A549 (cell line): ENCODE measurements around the gene C1orf21. TPM values are rescaled to one million over a fixed set of nuclear protein-coding genes. Genes with fewer than 3 reads are reported as not detected.

Experiments
- ATAC-seq, 2 experiments: fragments of 200-7000 bp in 1 of 2; fragments of >200 bp in 1 of 2; cut with Nextera tagmentation in 1 of 2; cut with Tn5 transposase in 1 of 2; 3 replicates each; pipeline versions ENCODE4 v1.8.0 to v1.9.1; 2018 to 2020; ENCODE audit warnings: mild to moderate bottlenecking in 1 of 2, moderate library complexity in 1 of 2
- CTCF ChIA-PET: fragments of 300-600 bp; sonication (Branson Sonifier 250); formaldehyde crosslinking; extraction: SDS; loops from one replicate; lab custom pipeline; 2021; ENCODE audit warnings: antibody characterized with exemption, inconsistent platforms; lab: Yijun Ruan, JAX
- POLR2A ChIA-PET: fragments of 350-600 bp; formaldehyde crosslinking; extraction: SDS; loops from one replicate; lab custom pipeline; 2021; ENCODE audit warnings: antibody characterized with exemption, inconsistent platforms; lab: Yijun Ruan, JAX
- DNase-seq, 2 experiments: peaks; one replicate each; pipeline versions ENCODE4 v3.0.0 to v3.0.0-alpha.2; 2011 to 2016; ENCODE audit warnings: low read depth in 1 of 2, low spot score in 1 of 2
- FAIRE-seq: peaks from 2 replicates; lab custom pipeline; 2011; peaks lifted over from hg19 to GRCh38; lab: Jason Lieb, UNC
- H3K27ac ChIP-seq, 2 experiments: fragments of >200 bp; sonication (Bioruptor Twin); formaldehyde crosslinking; 3 replicates each; pipeline ENCODE4 v1.5.1; 2016 to 2017
- H3K4me1 ChIP-seq: fragments of >200 bp; sonication (Bioruptor Twin); formaldehyde crosslinking; 3 replicates; pipeline ENCODE4 v1.6.1; 2016
- H3K4me2 ChIP-seq: fragments of >200 bp; sonication (Bioruptor Twin); formaldehyde crosslinking; 3 replicates; pipeline ENCODE4 v1.6.1; 2016
- H3K4me3 ChIP-seq: fragments of >200 bp; sonication (Bioruptor Twin); formaldehyde crosslinking; 3 replicates; pipeline ENCODE4 v1.5.1; 2016
- H3K9me3 ChIP-seq: fragments of >200 bp; sonication (Bioruptor Twin); formaldehyde crosslinking; 3 replicates; pipeline ENCODE4 v1.6.1; 2016
- CBX2 ChIP-seq: fragments of 200-600 bp; sonication (generic); IDR thresholded peaks from 2 replicates; pipeline ENCODE4 v1.6.1; 2016; ENCODE audit warnings: low read depth, mild to moderate bottlenecking, borderline replicate concordance
- CHD2 ChIP-seq: fragments of 150-350 bp; IDR thresholded peaks from 2 replicates; pipeline ENCODE4 v1.6.1; 2014; ENCODE audit warnings: low read length; ENCODE audit not compliant: partially characterized antibody
- ESRRA ChIP-seq: fragments of 150-350 bp; IDR thresholded peaks from 2 replicates; pipeline ENCODE4 v1.6.1; 2014; ENCODE audit warnings: mild to moderate bottlenecking, low read length, borderline replicate concordance
- HDAC2 ChIP-seq: fragments of 200-600 bp; sonication (generic); IDR thresholded peaks from 2 replicates; pipeline ENCODE4 v1.6.1; 2016
- HEYL ChIP-seq: fragments of 250-450 bp; sonication (Bioruptor Pico); IDR thresholded peaks from 2 replicates; pipeline ENCODE4 v1.8.0; 2021; ENCODE audit warnings: mild to moderate bottlenecking, moderate library complexity
- JUNB ChIP-seq: fragments of >200 bp; sonication (Bioruptor Twin); formaldehyde crosslinking; IDR thresholded peaks from 2 replicates; pipeline ENCODE4 v1.6.1; 2016
- KDM5A ChIP-seq: fragments of 200-600 bp; sonication (generic); IDR thresholded peaks from 2 replicates; pipeline ENCODE4 v1.6.1; 2016; ENCODE audit warnings: antibody characterized with exemption, mild to moderate bottlenecking
- MAFK ChIP-seq: fragments of 450-650 bp; IDR thresholded peaks from 2 replicates; pipeline ENCODE4 v1.6.1; 2014; ENCODE audit not compliant: partially characterized antibody
- NFE2L2 ChIP-seq: fragments of 150-350 bp; conservative IDR thresholded peaks from 2 replicates; pipeline ENCODE4 v1.6.1; 2014; ENCODE audit warnings: low read length
- NPAS2 ChIP-seq: fragments of 250-450 bp; sonication (Bioruptor Pico); IDR thresholded peaks from 2 replicates; pipeline ENCODE4 v1.8.0; 2022; ENCODE audit warnings: mild to moderate bottlenecking, moderate library complexity, borderline replicate concordance
- PHF8 ChIP-seq: fragments of 200-600 bp; sonication (generic); IDR thresholded peaks from 2 replicates; pipeline ENCODE4 v1.6.1; 2016; ENCODE audit warnings: low read depth, mild to moderate bottlenecking, antibody characterized with exemption, moderate library complexity, borderline replicate concordance
- POLR2AphosphoS2 ChIP-seq: conservative IDR thresholded peaks from 2 replicates; pipeline ENCODE4 v1.6.1; 2012; ENCODE audit warnings: low read length, improper control_type of control experiment, inconsistent platforms
- RFX5 ChIP-seq: fragments of 450-650 bp; IDR thresholded peaks from 2 replicates; pipeline ENCODE4 v1.7.1; 2014; ENCODE audit warnings: antibody characterized with exemption, mild to moderate bottlenecking, moderate library complexity
- ZC3H11A ChIP-seq: fragments of 450-650 bp; IDR thresholded peaks from 2 replicates; pipeline ENCODE4 v1.6.1; 2014; ENCODE audit warnings: antibody characterized with exemption, mild to moderate bottlenecking
- ZNF302 ChIP-seq: fragments of 250-450 bp; sonication (Bioruptor Pico); IDR thresholded peaks from 2 replicates; pipeline ENCODE4 v1.9.0; 2021; ENCODE audit warnings: inconsistent platforms, mild to moderate bottlenecking, moderate library complexity
- ZSCAN20 ChIP-seq: fragments of 250-450 bp; sonication (Bioruptor Pico); IDR thresholded peaks from 2 replicates; pipeline ENCODE4 v1.8.0; 2022; ENCODE audit warnings: mild to moderate bottlenecking, moderate library complexity
- WGBS: methylation state at CpG from one replicate; pipeline ENCODE4 v1.1.6; 2017; ENCODE audit errors: missing lambda C conversion rate; 5-methylcytosine and 5-hydroxymethylcytosine counted together
- polyA plus RNA-seq, 4 experiments: library from polyadenylated mRNA; depleted of rRNA in 3 of 4; stranded (reverse); fragments of >200 nt; fragmentation: RNase III in 1 of 4; extraction: RNeasy Plus Mini Kit Qiagen cat#74134 plus additional on column Dnase treatment in 1 of 4; gene quantifications; 2 replicates in 3 of 4; 3 replicates in 1 of 4; pipeline ENCODE4 v1.2.3, GENCODE V29; 2011 to 2017
- TF ChIP-seq, protein P1 (sequence below): IDR thresholded peaks from 2 replicates; pipeline ENCODE4 v1.6.1; 2012
- TF ChIP-seq, protein P2 (sequence below): fragments of >200 bp; sonication (Bioruptor Twin); formaldehyde crosslinking; IDR thresholded peaks from 3 replicates; pipeline ENCODE4 v1.6.1; 2016
- TF ChIP-seq, protein P3 (sequence below): fragments of 200-600 bp; sonication (generic); IDR thresholded peaks from 2 replicates; pipeline ENCODE4 v1.6.1; 2016; ENCODE audit warnings: antibody characterized with exemption, mild to moderate bottlenecking, moderate library complexity
- TF ChIP-seq, protein P4 (sequence below): fragments of 250-450 bp; sonication (Bioruptor Pico); IDR thresholded peaks from 2 replicates; pipeline ENCODE4 v1.5.0; 2021; ENCODE audit warnings: mild to moderate bottlenecking, moderate library complexity, borderline replicate concordance
- TF ChIP-seq, protein P5 (sequence below): fragments of >200 bp; sonication (Bioruptor Twin); formaldehyde crosslinking; IDR thresholded peaks from 3 replicates; pipeline ENCODE4 v1.5.1; 2016

The C1orf21 gene
- polyA plus RNA-seq, 2 of the 4 experiments (the other 2 are of a cell fraction) = 11.4 to 11.6 TPM

DNA sequence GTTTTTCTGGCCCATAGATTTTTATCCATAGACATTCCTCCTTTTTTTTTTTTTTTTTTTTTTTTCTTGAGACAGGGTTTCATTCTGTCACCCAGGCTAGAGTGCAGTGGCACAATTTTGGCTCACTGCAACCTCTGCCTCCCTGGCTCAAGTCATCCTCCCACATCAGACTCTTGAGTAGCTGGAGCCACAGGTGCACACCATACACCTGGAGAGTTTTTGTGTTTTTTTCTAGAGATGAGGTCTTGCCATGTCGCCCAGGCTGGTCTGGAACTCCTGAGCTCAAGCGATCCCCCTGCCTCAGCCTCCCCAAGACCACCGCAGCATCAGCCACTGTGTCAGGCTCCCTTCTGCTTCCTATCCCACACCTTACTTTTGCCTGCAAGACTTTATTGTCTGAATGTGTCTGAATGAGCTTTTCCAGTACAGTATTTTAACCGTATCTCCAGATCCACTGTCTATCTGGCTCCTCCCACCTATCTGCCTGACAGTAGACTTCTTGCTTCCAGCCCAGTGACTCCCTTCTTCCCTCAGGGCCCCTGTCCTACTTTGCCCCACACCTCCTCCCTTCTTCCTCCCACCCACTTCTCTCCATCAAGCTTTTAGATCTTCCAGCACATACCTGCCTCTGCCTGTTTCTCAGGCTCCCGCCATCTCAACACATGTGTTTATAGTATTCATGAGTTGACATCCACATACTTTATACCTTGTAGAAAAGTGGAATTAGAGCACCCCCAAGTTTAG lies 6.1 kb downstream of the C1orf21 start (continued):
- TF ChIP-seq CHD2 (no peak), ZSCAN20 (CRISPR knock-in tag) (no peak), NPAS2 (CRISPR knock-in tag) (no peak), HDAC2 (no peak), NFE2L2 (no peak), ZNF302 (CRISPR knock-in tag) (no peak)
- TF ChIP-seq, protein P1, sequence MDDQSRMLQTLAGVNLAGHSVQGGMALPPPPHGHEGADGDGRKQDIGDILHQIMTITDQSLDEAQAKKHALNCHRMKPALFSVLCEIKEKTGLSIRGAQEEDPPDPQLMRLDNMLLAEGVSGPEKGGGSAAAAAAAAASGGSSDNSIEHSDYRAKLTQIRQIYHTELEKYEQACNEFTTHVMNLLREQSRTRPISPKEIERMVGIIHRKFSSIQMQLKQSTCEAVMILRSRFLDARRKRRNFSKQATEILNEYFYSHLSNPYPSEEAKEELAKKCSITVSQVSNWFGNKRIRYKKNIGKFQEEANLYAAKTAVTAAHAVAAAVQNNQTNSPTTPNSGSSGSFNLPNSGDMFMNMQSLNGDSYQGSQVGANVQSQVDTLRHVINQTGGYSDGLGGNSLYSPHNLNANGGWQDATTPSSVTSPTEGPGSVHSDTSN = no peak
- TF ChIP-seq, protein P2, sequence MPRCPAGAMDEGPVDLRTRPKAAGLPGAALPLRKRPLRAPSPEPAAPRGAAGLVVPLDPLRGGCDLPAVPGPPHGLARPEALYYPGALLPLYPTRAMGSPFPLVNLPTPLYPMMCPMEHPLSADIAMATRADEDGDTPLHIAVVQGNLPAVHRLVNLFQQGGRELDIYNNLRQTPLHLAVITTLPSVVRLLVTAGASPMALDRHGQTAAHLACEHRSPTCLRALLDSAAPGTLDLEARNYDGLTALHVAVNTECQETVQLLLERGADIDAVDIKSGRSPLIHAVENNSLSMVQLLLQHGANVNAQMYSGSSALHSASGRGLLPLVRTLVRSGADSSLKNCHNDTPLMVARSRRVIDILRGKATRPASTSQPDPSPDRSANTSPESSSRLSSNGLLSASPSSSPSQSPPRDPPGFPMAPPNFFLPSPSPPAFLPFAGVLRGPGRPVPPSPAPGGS = no peak
- TF ChIP-seq, protein P3, sequence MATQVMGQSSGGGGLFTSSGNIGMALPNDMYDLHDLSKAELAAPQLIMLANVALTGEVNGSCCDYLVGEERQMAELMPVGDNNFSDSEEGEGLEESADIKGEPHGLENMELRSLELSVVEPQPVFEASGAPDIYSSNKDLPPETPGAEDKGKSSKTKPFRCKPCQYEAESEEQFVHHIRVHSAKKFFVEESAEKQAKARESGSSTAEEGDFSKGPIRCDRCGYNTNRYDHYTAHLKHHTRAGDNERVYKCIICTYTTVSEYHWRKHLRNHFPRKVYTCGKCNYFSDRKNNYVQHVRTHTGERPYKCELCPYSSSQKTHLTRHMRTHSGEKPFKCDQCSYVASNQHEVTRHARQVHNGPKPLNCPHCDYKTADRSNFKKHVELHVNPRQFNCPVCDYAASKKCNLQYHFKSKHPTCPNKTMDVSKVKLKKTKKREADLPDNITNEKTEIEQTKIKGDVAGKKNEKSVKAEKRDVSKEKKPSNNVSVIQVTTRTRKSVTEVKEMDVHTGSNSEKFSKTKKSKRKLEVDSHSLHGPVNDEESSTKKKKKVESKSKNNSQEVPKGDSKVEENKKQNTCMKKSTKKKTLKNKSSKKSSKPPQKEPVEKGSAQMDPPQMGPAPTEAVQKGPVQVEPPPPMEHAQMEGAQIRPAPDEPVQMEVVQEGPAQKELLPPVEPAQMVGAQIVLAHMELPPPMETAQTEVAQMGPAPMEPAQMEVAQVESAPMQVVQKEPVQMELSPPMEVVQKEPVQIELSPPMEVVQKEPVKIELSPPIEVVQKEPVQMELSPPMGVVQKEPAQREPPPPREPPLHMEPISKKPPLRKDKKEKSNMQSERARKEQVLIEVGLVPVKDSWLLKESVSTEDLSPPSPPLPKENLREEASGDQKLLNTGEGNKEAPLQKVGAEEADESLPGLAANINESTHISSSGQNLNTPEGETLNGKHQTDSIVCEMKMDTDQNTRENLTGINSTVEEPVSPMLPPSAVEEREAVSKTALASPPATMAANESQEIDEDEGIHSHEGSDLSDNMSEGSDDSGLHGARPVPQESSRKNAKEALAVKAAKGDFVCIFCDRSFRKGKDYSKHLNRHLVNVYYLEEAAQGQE = no peak

DNA sequence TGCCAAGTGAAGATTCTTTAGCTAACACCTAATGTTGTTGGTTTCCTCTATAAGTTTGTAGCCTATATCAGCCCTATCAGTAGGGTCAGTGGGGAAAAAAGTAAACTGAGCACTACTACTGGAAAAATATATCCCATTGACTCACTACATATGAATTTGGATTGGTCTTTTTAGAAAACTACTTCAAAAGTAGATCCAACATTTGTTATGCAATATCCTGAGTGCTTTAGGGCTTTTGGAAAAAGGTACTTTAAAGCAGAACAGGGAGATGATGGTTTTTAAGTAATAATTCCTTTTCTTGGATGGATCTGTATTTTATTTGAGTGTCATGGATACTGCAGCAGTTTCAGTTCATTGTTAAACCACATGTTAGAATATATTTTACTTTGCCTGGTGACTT lies 7.1 kb downstream of the C1orf21 start:
- Histone ChIP-seq H3K9me3 (no peaks in the 10 kb centered on the region), H3K4me2 (peak overlapping the region; percentile 11; the same call in 1 of the 3 replicates)
- DNase-seq (no peak), ATAC-seq (no peak)
- CTCF ChIA-PET = no interaction called here
- TF ChIP-seq, protein P4, sequence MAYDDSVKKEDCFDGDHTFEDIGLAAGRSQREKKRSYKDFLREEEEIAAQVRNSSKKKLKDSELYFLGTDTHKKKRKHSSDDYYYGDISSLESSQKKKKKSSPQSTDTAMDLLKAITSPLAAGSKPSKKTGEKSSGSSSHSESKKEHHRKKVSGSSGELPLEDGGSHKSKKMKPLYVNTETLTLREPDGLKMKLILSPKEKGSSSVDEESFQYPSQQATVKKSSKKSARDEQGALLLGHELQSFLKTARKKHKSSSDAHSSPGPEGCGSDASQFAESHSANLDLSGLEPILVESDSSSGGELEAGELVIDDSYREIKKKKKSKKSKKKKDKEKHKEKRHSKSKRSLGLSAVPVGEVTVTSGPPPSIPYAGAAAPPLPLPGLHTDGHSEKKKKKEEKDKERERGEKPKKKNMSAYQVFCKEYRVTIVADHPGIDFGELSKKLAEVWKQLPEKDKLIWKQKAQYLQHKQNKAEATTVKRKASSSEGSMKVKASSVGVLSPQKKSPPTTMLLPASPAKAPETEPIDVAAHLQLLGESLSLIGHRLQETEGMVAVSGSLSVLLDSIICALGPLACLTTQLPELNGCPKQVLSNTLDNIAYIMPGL (CRISPR knock-in tag) = no peak
- TF ChIP-seq CBX2 (no peak), ZSCAN20 (CRISPR knock-in tag) (no peak)
- TF ChIP-seq, all 56 proteins: peak for 0
- POLR2A ChIA-PET = no interaction called here
- FAIRE-seq = no peak
- Histone ChIP-seq H3K4me3 (no peak overlapping the region), H3K27ac (no peak overlapping the region), H3K4me1 (peaks cover 15% of the 10 kb centered on the region; the same call in 2 of the 3 replicates)

DNA sequence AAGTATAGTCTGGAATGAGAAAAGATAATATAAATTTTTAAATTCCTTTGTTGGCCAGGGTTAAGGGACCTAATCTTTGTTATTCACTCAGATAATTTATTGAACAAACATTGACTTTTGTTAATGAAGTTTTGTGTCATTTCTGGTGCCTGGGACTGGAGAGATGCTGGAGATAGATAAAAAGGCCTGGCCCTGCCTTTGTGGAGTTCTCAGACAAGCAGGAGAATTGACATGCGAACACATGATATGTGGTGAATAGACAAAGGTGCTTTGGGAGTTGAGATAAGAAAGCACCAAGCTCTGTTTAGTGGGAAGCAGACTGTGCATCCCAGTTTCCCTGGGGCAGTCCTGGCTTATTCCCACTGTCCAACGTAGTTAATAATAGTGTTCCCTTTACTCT lies 8.5 kb downstream of the C1orf21 start:
- Histone ChIP-seq H3K27ac (no peak overlapping the region), H3K4me2 (no peak overlapping the region), H3K9me3 (no peaks in the 10 kb centered on the region), H3K4me3 (no peak overlapping the region), H3K4me1 (peaks cover 15% of the 10 kb centered on the region; the same call in 2 of the 3 replicates)
- ATAC-seq = no peak
- DNase-seq = no peak
- 50% methylated on average over 2 of the region's 2 CpGs for WGBS
- no peak for FAIRE-seq
- ChIA-PET CTCF (no interaction called here), POLR2A (no interaction called here)
- TF ChIP-seq, protein P5, sequence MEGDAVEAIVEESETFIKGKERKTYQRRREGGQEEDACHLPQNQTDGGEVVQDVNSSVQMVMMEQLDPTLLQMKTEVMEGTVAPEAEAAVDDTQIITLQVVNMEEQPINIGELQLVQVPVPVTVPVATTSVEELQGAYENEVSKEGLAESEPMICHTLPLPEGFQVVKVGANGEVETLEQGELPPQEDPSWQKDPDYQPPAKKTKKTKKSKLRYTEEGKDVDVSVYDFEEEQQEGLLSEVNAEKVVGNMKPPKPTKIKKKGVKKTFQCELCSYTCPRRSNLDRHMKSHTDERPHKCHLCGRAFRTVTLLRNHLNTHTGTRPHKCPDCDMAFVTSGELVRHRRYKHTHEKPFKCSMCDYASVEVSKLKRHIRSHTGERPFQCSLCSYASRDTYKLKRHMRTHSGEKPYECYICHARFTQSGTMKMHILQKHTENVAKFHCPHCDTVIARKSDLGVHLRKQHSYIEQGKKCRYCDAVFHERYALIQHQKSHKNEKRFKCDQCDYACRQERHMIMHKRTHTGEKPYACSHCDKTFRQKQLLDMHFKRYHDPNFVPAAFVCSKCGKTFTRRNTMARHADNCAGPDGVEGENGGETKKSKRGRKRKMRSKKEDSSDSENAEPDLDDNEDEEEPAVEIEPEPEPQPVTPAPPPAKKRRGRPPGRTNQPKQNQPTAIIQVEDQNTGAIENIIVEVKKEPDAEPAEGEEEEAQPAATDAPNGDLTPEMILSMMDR = no peak
- TF ChIP-seq HEYL (CRISPR knock-in tag) = no peak
- TF ChIP-seq ZC3H11A = no peak
- TF ChIP-seq MAFK = no peak
- no peak for TF ChIP-seq ESRRA
- TF ChIP-seq, protein P1 = no peak
- TF ChIP-seq, protein P4 (CRISPR knock-in tag) = no peak
- TF ChIP-seq KDM5A = no peak
- TF ChIP-seq JUNB = no peak
- no peak for TF ChIP-seq RFX5
- TF ChIP-seq POLR2AphosphoS2 = no peak
- no peak for TF ChIP-seq PHF8
